ENCODE data around the gene CDO1.

Gene CDO1

GRCh38 chr5:115816226-115817081, at the start of gene CDO1:
Gene CDO1 (minus strand): TSS chr5:115816659. CDS start chr5:115816397, 262 bp downstream.
- Histone ChIP-seq H3K4me1 (ENCODE audit: control insufficient read depth in 1 of 2, insufficient read depth in 1 of 2, low read depth in 1 of 2, low read length in 1 of 2) (peaks cover 27 to 28% of the 10 kb centered on the region in 2 experiments), H3K4me3 (ENCODE audit: low read depth in 1 of 2, low read length in 1 of 2) (peak within 1 kb of the TSS; percentile 27 to 36), H3K9me3 (no peaks in the 10 kb centered on the region), H3K27me3 (peaks cover 90% of the 10 kb centered on the region), H3K36me3 (no peaks in the 10 kb centered on the region), H3K27ac (no peak within 1 kb of the TSS)
- TF ChIP-seq, protein P1, sequence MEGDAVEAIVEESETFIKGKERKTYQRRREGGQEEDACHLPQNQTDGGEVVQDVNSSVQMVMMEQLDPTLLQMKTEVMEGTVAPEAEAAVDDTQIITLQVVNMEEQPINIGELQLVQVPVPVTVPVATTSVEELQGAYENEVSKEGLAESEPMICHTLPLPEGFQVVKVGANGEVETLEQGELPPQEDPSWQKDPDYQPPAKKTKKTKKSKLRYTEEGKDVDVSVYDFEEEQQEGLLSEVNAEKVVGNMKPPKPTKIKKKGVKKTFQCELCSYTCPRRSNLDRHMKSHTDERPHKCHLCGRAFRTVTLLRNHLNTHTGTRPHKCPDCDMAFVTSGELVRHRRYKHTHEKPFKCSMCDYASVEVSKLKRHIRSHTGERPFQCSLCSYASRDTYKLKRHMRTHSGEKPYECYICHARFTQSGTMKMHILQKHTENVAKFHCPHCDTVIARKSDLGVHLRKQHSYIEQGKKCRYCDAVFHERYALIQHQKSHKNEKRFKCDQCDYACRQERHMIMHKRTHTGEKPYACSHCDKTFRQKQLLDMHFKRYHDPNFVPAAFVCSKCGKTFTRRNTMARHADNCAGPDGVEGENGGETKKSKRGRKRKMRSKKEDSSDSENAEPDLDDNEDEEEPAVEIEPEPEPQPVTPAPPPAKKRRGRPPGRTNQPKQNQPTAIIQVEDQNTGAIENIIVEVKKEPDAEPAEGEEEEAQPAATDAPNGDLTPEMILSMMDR (IDR thresholded peaks at IDR 0.05) = no peak

- Histone ChIP-seq H3K36me3 (no peaks in the 10 kb centered on the region), H3K4me3 (ENCODE audit: low read depth in 1 of 2, low read length in 1 of 2) (no peak overlapping the region), H3K27ac (no peak overlapping the region), H3K27me3 (no peaks in the 10 kb centered on the region), H3K9me3 (no peaks in the 10 kb centered on the region), H3K4me1 (ENCODE audit: control insufficient read depth in 1 of 2, insufficient read depth in 1 of 2, low read depth in 1 of 2, low read length in 1 of 2) (peaks cover 25 to 35% of the 10 kb centered on the region in 2 experiments)
- TF ChIP-seq, protein P1 (IDR thresholded peaks at IDR 0.05) = no peak
These were observed 42.9 kb upstream of the CDO1 start for GRCh38 chr5:115859378-115859777.

GRCh38 chr5:115858396-115858795, 41.9 kb upstream of the CDO1 start:
- no peak overlapping the region for H3K4me3 ChIP-seq (ENCODE audit: low read depth in 1 of 2, low read length in 1 of 2)
- H3K27ac ChIP-seq = no peak overlapping the region
- no peaks in the 10 kb centered on the region for H3K27me3 ChIP-seq
- H3K36me3 ChIP-seq = no peaks in the 10 kb centered on the region
- H3K9me3 ChIP-seq = no peaks in the 10 kb centered on the region
- H3K4me1 ChIP-seq (ENCODE audit: control insufficient read depth in 1 of 2, insufficient read depth in 1 of 2, low read depth in 1 of 2, low read length in 1 of 2) = peaks cover 25 to 35% of the 10 kb centered on the region in 2 experiments
- TF ChIP-seq, protein P1 (IDR thresholded peaks at IDR 0.05) = no peak

GRCh38 chr5:115857626-115858349, 41.3 kb upstream of the CDO1 start:
- H3K36me3 ChIP-seq = no peaks in the 10 kb centered on the region
- no peaks in the 10 kb centered on the region for H3K27me3 ChIP-seq
- H3K4me1 ChIP-seq (ENCODE audit: control insufficient read depth in 1 of 2, insufficient read depth in 1 of 2, low read depth in 1 of 2, low read length in 1 of 2) = peaks cover 25 to 35% of the 10 kb centered on the region in 2 experiments
- TF ChIP-seq, protein P1 (IDR thresholded peaks at IDR 0.05) = no peak
- H3K4me3 ChIP-seq (ENCODE audit: low read depth in 1 of 2, low read length in 1 of 2) = no peak overlapping the region
- peak overlapping the region; percentile 11 for H3K27ac ChIP-seq
- no peaks in the 10 kb centered on the region for H3K9me3 ChIP-seq

- Histone ChIP-seq H3K4me3 (ENCODE audit: low read depth in 1 of 2, low read length in 1 of 2) (no peak overlapping the region), H3K36me3 (no peaks in the 10 kb centered on the region), H3K9me3 (no peaks in the 10 kb centered on the region), H3K4me1 (ENCODE audit: control insufficient read depth in 1 of 2, insufficient read depth in 1 of 2, low read depth in 1 of 2, low read length in 1 of 2) (peaks cover 25 to 35% of the 10 kb centered on the region in 2 experiments), H3K27me3 (no peaks in the 10 kb centered on the region), H3K27ac (peak overlapping the region; percentile 11)
- TF ChIP-seq, protein P1 (IDR thresholded peaks at IDR 0.05) = no peak
These were observed 40.6 kb upstream of the CDO1 start for GRCh38 chr5:115857057-115857479.
